AG10803 (cell line): ENCODE data around the gene HOXC12.

Experiments used
- DNase-seq: peaks from one replicate; pipeline ENCODE4 v3.0.0; 2010; ENCODE audit warnings: low read depth
- H3K4me3 ChIP-seq: 2 replicates; pipeline ENCODE4 v1.5.1; 2011; ENCODE audit warnings: mild to moderate bottlenecking, low read length, control low read depth
- TF ChIP-seq, protein P1 (sequence below): conservative IDR thresholded peaks from 2 replicates; pipeline ENCODE4 v1.5.1; 2011; ENCODE audit warnings: mild to moderate bottlenecking, low read length, control low read depth, inconsistent platforms

Gene HOXC12

DNA sequence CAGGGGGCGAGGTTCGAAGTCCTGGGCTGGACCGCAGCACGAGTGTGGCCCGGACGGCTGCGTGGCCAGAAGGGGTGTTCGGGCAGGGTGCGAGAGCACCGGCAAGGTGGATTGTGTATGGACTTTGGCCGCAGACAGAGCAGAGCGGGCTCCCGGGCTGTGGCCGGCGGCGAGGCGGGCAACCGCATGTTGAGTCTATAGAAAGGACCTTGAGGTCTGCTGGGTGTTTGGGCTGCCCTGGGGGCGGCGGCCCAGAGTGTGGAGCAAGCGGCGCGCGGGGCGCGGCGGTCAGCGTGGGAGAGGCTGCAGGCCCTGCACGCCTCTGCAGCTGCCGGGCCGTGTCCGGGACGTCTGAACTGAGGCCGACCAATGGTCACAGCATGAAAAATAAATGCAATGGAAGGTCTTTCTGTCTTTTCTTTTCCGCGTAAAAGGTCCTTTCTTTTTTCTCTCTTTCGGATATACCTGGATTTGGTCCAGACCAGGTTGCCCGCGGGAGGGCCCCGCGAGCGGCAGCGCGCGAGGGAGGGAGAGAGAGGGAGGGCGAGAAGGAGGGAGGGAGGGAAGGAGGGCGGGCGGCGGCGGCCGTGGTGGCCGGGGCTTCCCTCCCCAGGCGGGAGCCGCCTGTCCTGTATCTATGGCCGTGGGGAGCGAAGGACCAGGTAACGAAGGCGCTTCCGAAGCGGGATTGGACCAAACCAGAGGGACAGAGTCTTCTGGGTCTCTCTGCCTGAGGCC is 39.7 kb downstream of the HOXC12 start:
- H3K4me3 ChIP-seq: peak overlapping the region; percentile 98
- no peak for DNase-seq

GRCh38 chr12:53995002-53995377 is 40.3 kb downstream of the HOXC12 start:
- no peak for DNase-seq
- TF ChIP-seq, protein P1, sequence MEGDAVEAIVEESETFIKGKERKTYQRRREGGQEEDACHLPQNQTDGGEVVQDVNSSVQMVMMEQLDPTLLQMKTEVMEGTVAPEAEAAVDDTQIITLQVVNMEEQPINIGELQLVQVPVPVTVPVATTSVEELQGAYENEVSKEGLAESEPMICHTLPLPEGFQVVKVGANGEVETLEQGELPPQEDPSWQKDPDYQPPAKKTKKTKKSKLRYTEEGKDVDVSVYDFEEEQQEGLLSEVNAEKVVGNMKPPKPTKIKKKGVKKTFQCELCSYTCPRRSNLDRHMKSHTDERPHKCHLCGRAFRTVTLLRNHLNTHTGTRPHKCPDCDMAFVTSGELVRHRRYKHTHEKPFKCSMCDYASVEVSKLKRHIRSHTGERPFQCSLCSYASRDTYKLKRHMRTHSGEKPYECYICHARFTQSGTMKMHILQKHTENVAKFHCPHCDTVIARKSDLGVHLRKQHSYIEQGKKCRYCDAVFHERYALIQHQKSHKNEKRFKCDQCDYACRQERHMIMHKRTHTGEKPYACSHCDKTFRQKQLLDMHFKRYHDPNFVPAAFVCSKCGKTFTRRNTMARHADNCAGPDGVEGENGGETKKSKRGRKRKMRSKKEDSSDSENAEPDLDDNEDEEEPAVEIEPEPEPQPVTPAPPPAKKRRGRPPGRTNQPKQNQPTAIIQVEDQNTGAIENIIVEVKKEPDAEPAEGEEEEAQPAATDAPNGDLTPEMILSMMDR: no peak
- H3K4me3 ChIP-seq: peak overlapping the region; percentile 98

More for the DNA sequence above, 39.7 kb downstream of the HOXC12 start:
- TF ChIP-seq, protein P1: no peak

GRCh38 chr12:53995378-53996239 is 40.9 kb downstream of the HOXC12 start:
- TF ChIP-seq, protein P1: no peak
- H3K4me3 ChIP-seq: peak overlapping the region; percentile 98
- DNase-seq: peak; percentile 77

- H3K4me3 ChIP-seq: peak overlapping the region; percentile 98
- TF ChIP-seq, protein P1: 0 out of 2 replicates have a peak, but pooled peaks have one; percentile 16
Observed at GRCh38 chr12:53996240-53997203, 41.8 kb downstream of the HOXC12 start.

DNA sequence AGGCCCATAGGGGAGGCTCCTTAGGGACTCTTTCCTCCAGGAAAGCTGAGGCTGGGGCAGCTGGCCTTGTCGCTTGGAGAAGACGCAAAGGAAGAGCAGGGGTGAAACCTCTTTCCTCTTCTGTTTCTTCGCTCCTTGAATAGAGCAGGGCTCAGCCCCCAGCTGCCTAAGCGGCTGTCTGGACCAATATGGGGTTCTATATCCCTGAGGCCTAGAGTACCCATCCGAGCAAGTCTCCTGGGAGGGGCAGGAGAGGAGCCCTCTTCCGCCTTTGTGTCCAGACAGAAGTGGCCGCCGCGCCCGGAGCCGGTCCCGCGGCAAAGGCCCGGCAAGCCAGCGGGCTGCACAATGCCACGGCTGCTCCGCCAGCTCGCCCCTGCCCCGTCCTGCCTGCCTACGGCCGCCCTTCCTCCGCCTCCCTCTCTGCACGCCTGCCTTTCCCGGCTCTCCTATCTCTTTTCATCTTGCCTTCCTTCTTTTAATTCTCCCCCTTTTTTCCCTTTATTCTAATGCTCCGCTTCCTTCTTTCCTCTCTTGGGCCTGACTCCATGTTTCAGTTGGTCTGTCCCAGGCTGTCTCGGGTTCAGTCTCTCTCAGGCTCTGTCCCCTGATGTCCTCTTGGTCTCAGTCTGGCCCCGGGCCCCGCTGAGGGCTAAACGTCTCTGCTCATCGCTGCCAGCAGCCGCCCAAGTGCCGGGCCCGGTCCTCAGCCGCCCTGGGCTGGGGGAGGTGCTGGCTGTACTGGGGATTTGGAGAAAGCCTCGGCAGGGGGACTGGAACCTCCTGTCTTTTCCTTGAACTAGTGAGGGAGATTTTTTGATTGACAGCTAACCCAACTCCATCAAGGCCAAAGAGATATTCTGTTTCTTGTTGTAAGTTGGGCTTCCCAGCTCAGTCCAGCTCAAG is 42.8 kb downstream of the HOXC12 start:
- peak; percentile 17 for DNase-seq
- TF ChIP-seq, protein P1: no peak
- H3K4me3 ChIP-seq: peak overlapping the region; percentile 98

More at GRCh38 chr12:53996240-53997203, 41.8 kb downstream of the HOXC12 start:
- DNase-seq: no peak
